Right lung (tissue), 5 donors: ENCODE measurements around the gene FAAP100. TPM values are rescaled to one million over a fixed set of nuclear protein-coding genes. Genes with fewer than 3 reads are reported as not detected.
"Not testable (repeated sequence)": the region's sequence is repeated elsewhere in the genome, so short reads cannot be mapped to it uniquely, and the experiment has no call there.

Source experiments
- DNase-seq, 2 donors: peaks; one replicate each; pipeline ENCODE4 v3.0.0-alpha.2; 2013
- polyA plus RNA-seq, 5 donors: library from polyadenylated mRNA; unstranded; fragments of 120-200 nt; gene quantifications; one replicate each; pipeline versions ENCODE4 v1.2.1 to v1.2.3, GENCODE V29; 2013; ENCODE audit warnings: inconsistent platforms in 1 of 5, low replicate concordance in 1 of 5; ENCODE audit not compliant: insufficient read length in 5 of 5, insufficient read depth in 1 of 5

The FAAP100 gene
- polyA plus RNA-seq, 5 donors, result 16.7 to 37.6 (median 29.3) TPM

GRCh38 chr17:81539961-81540675, 12.0 kb downstream of the FAAP100 start:
- no peak for DNase-seq

DNA sequence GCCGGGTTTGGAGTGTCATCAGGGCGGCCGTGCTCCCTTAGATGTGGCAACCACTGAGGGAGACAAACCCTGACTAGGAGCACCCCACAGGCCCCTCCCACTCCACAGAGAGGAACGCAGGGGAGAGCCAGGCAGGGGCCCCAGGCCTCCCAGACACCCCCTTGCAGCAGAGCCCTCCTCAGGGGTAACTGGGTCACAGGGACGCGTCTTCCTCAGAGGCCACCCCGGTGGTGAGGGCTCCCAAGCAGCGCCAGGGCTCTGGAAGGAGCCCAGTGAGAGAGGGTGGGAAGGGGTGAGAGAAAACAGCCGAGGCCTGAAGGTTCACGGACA, 12.6 kb downstream of the FAAP100 start:
- no peak for DNase-seq

DNA sequence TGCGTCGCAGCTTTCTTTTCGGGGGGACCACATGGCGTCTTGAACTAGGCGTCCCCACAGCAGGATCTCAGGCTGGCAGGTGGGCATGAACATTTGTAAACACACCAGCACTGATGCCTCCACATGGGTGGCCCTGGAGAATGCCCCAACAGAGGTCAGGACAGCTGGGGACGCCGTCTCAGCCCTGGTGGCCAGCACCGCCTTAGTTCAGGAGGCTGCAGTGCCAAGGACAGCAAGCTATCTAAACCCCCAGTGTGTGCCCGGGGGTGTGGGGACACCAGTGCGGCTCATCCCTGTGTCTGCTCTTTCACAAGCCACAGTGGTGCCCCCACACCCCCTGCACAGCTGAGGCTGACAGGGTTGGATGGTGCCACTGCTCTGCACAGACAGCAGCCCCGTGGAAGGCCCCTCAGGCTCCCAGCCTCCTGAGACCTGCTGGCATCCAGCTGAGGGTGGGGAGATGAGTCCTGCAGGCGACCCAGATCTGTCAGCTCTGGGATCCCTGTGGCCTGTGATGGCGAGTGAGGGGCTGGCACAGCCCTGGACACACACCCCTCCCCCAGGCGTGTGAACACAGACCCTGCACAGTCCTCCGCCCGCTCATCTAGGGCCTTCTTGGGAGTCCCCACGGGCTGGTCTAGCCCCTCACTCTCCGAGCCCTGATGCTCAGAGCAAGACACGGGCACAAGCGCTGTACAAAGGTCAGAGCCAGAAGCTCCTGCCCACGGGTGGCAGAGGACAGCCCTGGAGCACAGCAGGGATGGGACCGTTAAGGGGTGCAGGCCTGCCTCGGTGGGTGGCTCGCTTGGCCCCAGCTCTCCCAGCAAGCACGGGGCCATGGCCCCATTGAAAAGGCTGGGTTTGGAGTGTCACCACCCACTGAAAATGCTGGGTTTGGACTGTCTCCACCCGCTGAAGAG, 13.2 kb downstream of the FAAP100 start:
- no peak for DNase-seq

GRCh38 chr17:81537856-81538555, 14.1 kb downstream of the FAAP100 start:
- DNase-seq, result no peak

DNA sequence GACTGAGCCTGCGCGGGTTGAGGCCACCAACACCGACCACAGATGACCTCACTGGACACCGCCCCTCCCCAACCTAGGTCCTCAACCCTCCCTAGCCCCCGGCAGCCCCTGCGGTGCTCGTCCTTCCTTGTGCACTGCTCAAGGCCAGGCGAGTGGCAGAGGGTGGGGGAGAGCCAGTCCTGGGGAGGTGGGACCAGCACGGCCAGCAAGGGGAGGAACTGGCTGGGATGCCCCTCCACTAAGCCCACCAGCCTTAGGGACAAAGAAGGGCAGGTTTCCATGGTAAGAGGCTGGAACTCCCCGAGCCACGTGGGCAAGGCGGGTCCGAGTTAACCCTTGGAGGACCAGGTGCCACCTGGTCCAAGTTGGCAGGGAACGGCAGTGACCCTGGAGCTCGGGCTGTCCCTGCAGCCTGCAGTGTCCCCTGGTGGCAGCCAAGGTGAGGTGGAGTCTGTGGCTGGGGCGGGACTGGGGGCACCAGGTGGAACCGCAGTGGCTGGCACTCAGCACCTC, 14.8 kb downstream of the FAAP100 start:
- DNase-seq, result no peak

- no peak for DNase-seq
These were observed 15.6 kb downstream of the FAAP100 start for GRCh38 chr17:81536299-81537290.

GRCh38 chr17:81535480-81536298, 16.5 kb downstream of the FAAP100 start:
- no peak for DNase-seq

GRCh38 chr17:81535007-81535328, 17.2 kb downstream of the FAAP100 start:
- no peak for DNase-seq

DNA sequence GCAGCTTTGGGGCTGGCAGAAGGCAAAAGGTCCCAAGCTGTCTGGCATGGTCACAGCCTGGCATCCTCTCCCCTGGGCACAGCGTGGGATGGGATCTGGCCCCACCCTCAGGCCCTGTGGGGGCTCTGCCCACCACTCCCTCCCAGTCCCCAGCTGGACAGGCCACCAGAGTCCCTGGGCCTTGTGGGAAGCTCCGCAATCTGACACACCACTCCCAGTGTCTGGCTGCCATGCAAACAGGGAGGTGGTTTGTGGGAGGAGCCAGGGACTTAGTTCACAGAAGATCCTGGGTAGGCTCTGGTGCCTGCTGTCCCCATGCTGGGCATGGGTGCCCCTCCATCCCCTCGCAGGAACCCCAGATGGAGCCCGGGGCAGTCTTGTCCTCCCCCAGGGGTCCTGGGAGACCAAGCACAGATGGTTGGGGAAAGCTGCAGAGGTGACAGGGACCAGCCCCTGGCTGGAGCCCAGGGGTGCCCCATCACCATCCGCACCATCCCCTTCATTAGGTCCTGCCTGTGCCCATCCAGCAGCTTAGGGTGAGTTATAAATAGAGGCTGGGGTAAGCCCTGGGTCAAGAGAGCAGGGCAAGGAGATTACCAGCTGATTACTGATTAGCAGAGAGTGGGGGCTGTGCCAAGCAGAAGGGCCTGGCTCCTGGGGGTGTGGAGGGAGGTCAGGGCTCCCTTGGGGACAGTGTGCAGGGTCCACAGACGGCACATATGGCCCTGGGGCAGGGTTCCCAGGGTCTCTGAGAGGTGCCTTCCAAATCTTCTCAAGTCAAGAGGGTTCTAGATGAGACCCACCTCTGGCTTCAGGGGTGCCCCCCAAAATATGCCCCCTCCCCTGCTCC, 17.8 kb downstream of the FAAP100 start:
- DNase-seq, result no peak

DNA sequence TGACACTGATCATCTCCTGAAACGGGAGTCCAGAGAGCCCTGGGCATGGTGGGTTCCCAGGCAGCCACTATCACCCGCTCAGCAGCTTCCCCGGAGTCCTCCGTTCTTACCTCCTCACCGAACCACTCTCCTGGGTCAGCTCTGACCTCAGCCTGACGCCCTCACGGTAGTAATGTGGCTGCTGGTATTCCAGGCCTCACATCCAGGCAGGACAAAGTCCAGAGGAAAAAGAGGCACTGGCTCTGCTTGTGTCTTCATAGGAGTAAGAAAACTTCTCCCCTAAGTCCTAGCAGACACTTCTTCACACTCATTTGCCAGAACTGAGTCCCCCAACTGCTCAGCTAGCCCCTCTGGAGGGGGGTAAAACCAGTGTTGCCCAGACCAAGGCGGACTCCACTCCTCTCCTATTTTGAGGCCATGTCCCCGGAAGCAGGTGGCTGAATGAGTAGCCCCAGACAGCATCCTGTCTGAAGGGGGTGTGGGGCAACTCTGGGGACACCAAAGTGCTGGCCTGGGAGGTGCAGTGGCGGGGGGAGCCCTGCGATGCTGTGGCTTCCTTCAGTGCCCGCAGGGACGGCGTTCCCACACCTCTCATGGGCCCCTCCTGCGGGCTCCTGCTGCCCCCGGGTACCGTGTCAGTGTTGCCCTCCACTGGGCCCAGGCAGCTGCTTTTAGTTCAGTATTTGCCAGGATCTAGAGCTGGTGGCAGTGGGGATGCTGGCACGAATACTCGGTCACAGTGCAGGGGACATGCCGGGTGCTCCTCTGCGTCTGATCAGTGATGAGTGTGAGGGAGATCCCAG, 18.6 kb downstream of the FAAP100 start:
- DNase-seq, result no peak

- DNase-seq, result no peak
These were observed 19.5 kb downstream of the FAAP100 start for GRCh38 chr17:81532490-81533287.

- not testable (repeated sequence) for DNase-seq
These were observed 20.2 kb downstream of the FAAP100 start for GRCh38 chr17:81531998-81532404.

DNA sequence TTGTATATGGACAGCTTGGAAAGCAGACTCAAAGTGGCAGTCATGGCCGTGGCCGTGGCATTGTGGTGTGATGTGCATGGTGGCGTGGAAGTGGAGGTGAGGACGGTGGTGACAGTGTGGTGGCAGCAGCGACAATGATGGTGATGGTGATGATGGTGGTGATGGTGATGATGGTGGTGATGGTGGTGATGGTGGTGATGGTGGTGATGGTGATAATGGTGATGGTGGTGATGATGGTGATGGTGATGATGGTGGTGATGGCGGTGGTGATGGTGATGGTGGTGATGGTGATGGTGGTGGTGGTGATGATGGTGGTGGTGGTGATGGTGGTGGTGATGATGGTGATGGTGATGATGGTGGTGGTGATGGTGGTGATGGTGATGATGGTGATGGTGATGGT, 21.1 kb downstream of the FAAP100 start:
- not testable (repeated sequence) for DNase-seq

GRCh38 chr17:81529437-81529803, 22.7 kb downstream of the FAAP100 start:
- DNase-seq, result no peak

- DNase-seq, result no peak
These were observed 23.3 kb downstream of the FAAP100 start for GRCh38 chr17:81528651-81529436.

DNA sequence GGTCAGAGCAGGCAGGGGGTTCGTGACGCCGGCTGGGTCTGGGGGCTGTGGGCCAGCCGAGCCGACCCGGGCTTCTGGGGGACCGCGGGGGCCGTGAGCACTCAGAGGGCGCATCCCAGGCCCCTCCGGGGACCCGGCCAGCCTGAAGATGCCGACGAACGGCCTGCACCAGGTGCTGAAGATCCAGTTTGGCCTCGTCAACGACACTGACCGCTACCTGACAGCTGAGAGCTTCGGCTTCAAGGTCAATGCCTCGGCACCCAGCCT, 23.8 kb downstream of the FAAP100 start:
- no peak for DNase-seq
